Measurements from ENCODE around the gene CLDND1.

CLDND1 gene

DNA sequence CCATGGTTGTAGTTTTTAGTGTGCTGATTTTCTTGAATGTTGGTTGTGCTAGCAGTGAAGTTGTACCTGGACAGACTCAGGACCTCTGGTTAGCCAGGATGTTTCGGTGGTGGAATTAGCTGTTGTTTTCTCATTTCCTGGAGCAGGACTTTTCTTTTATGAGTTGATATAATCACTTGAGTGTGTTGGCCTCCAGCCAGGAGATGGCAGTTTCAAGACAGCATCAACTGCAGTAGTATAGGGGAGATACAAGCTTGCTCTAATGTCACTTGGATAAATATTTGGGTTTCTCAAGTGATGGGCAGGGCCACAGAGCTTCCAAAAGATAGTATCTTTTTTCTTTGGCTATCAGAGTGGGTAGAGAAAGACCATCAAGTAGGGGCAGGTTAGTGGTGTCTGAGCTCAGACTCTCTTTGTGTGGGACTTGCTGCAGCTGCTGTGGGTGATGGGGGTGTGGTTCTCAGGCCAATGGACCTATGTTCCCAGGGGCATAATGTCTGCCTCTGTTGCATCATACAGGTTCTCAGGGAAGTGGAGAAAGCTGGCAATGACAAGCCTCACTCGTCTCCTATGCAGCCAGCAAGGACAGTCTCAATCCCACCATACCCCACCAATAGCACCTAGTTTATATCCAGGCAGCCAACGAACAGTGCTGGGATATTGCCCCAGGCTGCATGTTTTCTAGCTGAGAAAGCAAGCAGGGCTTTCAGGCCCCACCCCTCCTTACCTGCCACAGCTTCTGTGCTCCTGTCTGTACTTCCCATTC is 39.8 kb downstream of the CLDND1 start:
- DNase-seq (ENCODE audit: low read depth) = no peak
- TF ChIP-seq, protein P1, sequence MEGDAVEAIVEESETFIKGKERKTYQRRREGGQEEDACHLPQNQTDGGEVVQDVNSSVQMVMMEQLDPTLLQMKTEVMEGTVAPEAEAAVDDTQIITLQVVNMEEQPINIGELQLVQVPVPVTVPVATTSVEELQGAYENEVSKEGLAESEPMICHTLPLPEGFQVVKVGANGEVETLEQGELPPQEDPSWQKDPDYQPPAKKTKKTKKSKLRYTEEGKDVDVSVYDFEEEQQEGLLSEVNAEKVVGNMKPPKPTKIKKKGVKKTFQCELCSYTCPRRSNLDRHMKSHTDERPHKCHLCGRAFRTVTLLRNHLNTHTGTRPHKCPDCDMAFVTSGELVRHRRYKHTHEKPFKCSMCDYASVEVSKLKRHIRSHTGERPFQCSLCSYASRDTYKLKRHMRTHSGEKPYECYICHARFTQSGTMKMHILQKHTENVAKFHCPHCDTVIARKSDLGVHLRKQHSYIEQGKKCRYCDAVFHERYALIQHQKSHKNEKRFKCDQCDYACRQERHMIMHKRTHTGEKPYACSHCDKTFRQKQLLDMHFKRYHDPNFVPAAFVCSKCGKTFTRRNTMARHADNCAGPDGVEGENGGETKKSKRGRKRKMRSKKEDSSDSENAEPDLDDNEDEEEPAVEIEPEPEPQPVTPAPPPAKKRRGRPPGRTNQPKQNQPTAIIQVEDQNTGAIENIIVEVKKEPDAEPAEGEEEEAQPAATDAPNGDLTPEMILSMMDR (IDR thresholded peaks at IDR 0.05; ENCODE audit: low read depth, low read length, missing control alignments) = no peak
- H3K4me3 ChIP-seq (ENCODE audit: low read depth, low read length) = no peak overlapping the region
- in situ Hi-C loops (cut with HindIII; ENCODE audit: low sequenced_read_pairs) = no loop called here

All from astrocyte of the cerebellum (primary cell).